Glomerular visceral epithelial cell (primary cell): ENCODE measurements around the gene ZNF469.

ENCODE experiments used
- DNase-seq: peaks from one replicate; pipeline ENCODE4 v3.0.0-alpha.2; 2016; ENCODE audit errors: extremely low spot score

ZNF469 gene

GRCh38 chr16:88376835-88377726 lies 5.7 kb upstream of the ZNF469 start:
- peak; percentile 8 for DNase-seq

GRCh38 chr16:88377961-88378360 lies 4.8 kb upstream of the ZNF469 start:
- no peak for DNase-seq

GRCh38 chr16:88378401-88378800 lies 4.4 kb upstream of the ZNF469 start:
- DNase-seq: no peak

GRCh38 chr16:88378836-88379693 lies 3.7 kb upstream of the ZNF469 start:
- DNase-seq: no peak

- DNase-seq: no peak
Measured at GRCh38 chr16:88379694-88380040, 3.1 kb upstream of the ZNF469 start.

GRCh38 chr16:88380099-88380498 lies 2.7 kb upstream of the ZNF469 start:
- no peak for DNase-seq

- no peak for DNase-seq
Measured at GRCh38 chr16:88380619-88381018, 2.1 kb upstream of the ZNF469 start.

- no peak for DNase-seq
Measured at GRCh38 chr16:88381820-88382451, 823 bp upstream of the ZNF469 start.

GRCh38 chr16:88383401-88384221 lies 852 bp downstream of the ZNF469 start:
- DNase-seq: peak; percentile 35

GRCh38 chr16:88384222-88385111 lies 1.7 kb downstream of the ZNF469 start:
- peak; percentile 6 for DNase-seq

- DNase-seq: no peak
Measured at GRCh38 chr16:88385112-88385594, 2.4 kb downstream of the ZNF469 start.

GRCh38 chr16:88385831-88386815 lies 3.4 kb downstream of the ZNF469 start:
- DNase-seq: no peak

GRCh38 chr16:88387180-88387765 lies 4.5 kb downstream of the ZNF469 start:
- DNase-seq: no peak

- DNase-seq: peak; percentile 72
Measured at GRCh38 chr16:88387941-88388627, 5.3 kb downstream of the ZNF469 start.

- no peak for DNase-seq
Measured at GRCh38 chr16:88389191-88389590, 6.4 kb downstream of the ZNF469 start.

- DNase-seq: no peak
Measured at GRCh38 chr16:88389621-88390160, 6.9 kb downstream of the ZNF469 start.

- no peak for DNase-seq
Measured at GRCh38 chr16:88390265-88390664, 7.5 kb downstream of the ZNF469 start.

- DNase-seq: no peak
Measured at GRCh38 chr16:88390735-88391134, 8.0 kb downstream of the ZNF469 start.
